Activated CD4-positive, alpha-beta T cell treated with anti-CD3 and anti-CD28 coated beads, Interleukin-2, amount 50 U/mL, for 48 hours (primary cell): ENCODE data around the gene STXBP3.

ENCODE experiments used
- DNase-seq, 2 experiments: peaks; one replicate each; pipeline ENCODE4 v3.0.0-alpha.2; 2020

Gene STXBP3

GRCh38 chr1:108808438-108808837 lies 62.0 kb downstream of the STXBP3 start:
- no peak for DNase-seq

DNA sequence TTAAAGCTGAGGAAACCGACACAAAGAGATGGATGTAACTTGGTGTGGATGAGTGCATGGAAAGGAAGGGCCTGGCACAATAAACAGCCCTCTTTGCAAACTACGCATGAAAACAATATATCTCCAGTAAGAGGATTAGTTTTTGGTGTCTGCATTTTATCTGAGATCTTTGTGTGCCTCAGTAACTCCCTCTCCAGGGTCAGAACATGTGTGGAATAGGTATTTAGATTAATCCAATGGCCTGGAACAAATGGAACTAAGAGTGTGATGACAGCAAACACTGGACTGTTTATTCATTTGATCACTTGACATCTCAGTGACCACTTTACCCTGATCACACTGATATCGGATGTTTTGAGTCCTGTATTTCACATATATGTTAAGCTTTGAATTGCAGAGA lies 65.1 kb downstream of the STXBP3 start:
- DNase-seq: no peak

DNA sequence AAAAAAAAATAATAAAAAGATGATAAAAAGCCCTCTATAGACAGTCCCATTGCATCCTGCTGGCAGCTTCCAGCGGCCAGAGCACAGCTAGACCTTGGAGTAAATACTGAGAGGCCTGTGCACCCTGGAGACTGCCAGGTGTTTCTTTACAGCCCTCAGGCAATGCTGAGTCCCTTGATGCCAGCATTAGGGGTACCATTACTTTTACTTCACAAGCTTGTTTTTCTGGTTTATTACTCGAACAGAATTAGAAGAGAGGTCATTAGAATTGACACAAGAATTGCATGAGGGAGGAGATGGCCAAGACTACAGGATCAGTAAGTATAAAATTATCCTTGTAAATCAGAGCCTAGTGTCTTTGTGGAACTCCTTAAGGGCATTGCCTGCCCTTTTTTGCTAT lies 66.9 kb downstream of the STXBP3 start:
- no peak for DNase-seq

DNA sequence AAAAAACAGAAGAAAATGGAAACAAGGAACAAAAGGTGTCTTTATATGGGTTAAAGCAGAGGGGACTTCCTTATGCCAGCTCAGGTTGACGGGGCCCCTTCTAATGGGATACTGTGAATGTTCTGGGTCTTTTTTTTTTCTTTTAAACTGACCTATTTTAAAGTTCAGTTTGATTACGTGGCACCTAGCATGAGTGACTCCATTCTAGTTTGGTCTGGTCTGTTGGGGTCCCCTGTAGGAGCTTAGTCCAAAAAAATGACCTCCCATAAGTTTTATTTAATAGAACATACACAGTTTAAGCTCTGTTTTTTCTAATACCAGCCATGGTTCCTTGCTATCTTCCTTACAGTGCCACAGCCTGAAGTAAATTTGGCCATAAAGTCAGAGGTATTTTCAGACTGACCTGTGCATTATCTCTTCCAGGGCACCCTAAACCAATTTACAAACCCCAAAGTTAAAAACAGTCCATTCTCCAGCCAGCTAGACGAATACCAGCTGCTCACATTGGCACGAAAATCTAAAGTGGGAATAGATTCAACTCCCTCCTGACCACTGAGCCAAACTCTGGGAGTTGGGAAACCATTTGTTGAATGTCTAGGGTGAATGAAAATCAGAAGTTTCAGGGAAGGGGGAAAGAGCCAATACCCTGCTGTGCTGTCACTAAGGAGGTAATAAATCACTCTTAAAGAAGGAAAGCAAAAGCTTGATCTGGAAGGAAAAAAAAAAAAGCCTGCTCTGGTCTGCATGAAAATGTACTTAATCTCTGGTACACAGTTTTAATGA lies 68.1 kb downstream of the STXBP3 start:
- DNase-seq: no peak

DNA sequence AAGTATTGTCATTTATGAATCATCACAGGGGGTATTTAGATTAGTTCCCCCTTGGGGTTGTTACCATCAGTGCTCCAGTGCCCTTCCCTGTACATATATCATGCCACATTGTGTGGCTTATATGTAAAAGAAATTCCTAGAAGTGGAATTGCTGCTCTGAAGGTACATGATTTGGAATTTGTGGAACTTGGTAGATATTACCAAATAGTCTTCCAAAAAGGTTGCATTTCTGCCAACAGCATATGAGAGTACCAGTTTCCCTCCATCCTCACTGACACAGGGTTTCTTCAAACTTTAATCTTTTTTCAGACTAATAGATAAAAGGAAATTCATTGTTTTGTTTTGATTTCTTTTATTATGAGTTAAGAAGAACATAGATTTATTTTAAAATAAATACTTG lies 69.1 kb downstream of the STXBP3 start:
- DNase-seq: no peak

DNA sequence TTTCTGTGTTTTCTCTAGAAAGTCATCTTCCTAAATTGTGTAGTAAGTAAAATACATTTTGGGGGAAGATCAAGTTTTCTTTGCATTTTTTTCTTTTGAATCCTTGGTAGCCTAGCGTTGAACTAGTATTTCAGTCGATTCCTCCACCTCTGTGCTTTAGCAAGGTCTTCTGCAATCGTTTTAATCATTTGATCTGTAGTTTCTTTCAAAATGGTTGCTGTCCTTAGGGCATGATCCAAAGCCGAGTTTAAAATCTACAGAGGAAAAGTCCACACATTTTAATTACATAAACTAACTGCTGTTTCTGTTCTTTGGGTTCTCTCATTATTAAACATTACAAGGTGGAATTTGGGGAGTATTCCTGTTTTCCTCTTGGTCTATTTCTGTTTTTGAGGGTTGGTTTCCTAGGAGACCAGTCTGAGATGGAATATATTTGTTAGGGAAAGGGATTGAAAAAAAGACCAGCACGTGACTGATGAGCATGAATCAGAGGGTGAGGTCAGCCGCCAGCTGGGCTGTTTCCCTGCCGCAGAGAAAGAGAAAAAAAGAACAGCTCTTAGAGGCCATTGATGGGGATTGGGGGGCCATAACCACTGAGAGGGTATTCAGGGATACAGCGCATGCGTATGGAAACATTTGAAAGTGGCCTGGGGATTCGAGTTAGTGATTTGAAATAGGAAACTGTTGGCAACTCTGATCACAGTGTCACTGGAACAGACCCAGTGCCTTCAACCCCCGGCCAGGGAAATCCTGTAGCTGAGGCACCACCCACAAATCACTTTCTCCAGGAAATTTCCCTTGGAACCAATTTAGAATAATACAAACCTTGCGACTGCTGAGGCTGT lies 69.8 kb downstream of the STXBP3 start:
- no peak for DNase-seq

DNA sequence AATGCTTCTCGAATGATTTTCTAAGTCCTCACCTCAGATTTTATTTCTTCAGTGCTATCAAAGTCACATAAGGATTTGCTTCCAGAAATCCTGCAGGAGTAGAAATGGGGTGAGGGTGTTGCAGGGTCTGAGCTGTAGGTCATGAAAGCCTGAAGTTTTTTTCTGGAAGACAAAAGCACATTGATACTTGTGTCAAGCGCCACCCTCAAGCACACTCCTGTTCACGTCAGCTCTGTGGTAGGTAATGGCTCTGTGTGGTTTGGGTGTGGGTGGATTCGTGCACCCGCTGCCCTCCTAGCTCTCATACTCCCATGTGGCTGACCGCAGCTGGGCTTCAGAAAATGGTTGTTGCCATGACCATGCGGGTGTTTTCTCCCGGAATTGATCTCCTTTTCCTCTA lies 70.5 kb downstream of the STXBP3 start:
- DNase-seq: no peak

DNA sequence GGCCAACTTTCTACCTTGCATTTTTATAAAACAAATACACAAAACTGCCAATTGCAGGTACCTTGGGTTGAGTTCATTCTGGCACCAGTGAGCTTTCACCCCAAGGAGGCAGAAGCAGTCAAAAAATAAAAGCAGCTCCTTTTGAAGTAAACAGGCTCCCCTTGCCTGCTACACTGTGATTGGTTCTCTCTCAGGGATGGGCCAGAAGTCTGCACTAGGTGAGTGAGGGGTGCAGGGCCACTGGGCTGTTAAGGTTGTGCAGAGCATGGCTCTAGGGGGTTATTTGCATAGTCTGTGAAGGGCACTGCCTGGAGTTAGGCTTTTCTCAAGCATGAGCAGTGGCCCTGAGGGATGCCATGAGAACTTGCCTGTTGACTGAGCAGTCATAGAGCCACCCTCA lies 71.3 kb downstream of the STXBP3 start:
- no peak for DNase-seq

GRCh38 chr1:108819878-108820277 lies 73.4 kb downstream of the STXBP3 start:
- no peak for DNase-seq

DNA sequence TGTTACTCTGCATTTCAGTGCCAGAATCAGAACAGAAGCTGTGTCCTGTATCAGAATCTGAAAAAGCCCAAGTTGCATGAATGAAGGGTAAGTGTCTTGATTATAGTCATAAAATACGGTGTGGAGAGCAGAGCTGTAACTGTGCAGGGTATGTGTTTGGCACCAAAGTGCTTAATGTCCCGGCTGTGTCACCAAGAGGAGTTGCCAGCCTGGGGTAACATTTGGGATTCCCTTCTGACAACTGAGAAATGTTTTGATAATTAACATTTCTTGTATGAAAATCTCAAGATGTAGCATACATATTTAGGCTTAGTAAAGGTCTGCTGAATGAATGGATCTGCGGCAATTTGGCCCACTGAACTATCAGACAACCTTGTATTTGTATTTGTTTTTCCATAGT lies 77.2 kb downstream of the STXBP3 start:
- DNase-seq: no peak

DNA sequence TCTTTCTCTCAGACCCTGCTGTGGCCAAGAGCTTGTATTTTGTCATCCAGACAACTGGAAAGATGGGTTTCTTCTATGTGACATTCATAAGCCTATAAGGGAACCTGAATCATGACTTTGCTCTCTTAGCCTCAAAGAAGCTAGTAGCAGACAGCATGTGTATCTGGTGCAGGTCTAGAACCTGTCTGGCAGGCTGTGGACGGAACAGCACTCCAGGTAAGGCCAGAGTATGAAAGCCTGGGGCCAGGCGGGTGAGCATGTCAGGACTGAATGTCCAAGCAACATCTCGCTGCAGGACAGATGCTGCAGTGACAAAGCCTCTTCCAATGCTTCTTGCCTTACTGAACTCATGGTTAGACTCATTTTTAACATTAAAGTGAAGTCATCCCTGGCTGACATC lies 77.6 kb downstream of the STXBP3 start:
- no peak for DNase-seq

- no peak for DNase-seq
Measured at GRCh38 chr1:108826081-108826635, 79.7 kb downstream of the STXBP3 start.

DNA sequence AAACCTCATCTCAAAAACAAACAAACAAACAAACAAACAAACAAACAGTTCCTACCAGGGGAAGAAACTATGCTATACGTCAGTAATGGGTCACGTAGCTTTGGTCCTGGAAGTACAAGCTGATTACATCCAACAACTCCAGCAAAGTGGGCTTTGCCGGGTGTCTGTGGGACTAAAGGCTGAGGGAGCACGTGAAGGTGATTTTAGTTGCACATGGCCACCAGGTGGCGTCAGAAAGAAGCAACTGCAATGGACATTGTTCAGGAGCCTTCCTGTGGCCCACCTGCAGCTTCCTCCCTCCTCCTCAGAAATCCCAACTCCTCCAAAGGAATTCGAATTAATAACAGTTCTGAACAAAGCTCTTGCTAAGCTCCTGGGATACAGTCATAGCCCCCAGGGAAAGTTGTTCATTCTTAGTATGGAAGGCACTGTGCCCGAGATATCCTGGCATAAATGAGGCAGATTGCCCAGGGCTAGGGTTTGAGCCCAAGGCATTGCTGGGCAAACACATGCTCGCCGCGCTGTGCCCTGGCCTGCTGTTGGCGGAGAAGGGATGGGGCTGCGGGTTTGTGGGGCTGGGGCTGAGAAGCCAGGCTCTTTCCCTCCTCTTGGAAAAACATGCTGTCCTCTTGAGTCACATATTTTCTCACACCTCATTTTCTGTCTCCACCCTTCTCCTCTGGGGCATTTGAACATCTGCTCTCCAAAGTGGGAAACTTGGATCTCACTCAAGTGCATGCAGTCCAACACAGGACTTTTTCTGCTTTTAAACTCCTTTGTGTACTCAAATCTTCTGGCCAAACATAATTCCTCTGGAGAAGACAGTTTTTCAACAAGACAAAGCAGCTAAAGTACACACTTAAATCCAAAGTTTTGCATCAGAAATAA lies 81.8 kb downstream of the STXBP3 start:
- peak; percentile 72 to 80 for DNase-seq

GRCh38 chr1:108829498-108829916 lies 83.0 kb downstream of the STXBP3 start:
- DNase-seq: no peak

DNA sequence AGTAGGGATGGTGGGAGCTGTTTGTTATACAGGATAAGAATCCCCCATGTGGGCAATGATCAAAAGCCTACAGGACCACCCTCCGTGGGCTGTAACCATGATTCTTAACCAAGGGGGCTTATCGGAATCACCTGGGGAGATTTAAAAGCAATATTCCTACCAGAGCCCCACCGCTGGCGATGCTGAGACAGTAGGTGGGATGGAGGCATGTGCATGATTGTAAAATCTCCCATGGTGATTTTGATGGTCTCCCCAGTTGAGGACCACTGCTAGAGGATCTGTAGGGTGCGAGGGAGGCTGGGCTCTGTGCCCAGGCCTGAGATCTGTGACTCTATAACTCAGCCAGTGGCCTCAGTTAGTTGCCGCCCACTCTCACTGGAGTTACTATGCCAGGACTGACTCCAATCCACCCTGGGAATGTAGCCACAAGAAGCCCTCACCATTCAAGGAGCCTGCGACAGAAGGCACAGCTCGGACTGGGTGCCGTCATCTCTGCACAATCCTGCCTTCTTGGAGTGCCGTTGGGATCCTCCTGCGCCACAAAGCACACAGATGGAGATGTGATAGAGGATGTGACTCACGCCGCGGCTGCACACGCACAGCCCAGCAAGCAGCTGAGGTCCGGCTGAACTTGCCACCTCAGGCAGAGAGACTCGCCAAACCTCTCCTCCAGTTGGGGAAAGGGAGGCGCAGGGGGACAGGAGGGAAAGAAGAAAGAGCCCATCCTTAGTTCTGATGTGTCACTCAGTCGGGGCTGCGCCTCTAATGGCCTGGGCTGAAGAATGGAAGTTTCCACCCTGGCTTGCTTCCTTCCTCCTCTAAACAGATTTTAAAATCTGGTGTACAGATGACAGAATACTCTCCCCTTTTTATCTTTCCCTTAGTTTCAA lies 83.9 kb downstream of the STXBP3 start:
- DNase-seq: no peak

DNA sequence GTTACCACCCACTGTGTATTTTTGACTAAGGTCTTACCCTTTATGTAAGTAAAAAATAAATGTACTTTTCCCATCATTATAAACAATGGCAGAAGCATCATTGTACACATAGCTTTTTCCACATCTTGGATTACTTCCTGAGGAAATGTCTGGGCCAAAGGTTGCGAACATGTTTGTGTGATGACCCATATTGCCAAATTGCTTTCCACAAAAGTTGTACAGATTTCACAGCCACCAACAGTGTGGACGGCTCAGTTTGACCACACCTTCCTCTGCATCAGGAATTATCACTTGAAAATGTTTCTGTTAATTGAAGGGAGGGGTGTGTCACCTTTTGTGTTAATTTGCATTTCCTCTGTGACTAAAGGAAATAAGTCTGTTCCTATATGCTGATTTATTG lies 84.8 kb downstream of the STXBP3 start:
- no peak for DNase-seq

DNA sequence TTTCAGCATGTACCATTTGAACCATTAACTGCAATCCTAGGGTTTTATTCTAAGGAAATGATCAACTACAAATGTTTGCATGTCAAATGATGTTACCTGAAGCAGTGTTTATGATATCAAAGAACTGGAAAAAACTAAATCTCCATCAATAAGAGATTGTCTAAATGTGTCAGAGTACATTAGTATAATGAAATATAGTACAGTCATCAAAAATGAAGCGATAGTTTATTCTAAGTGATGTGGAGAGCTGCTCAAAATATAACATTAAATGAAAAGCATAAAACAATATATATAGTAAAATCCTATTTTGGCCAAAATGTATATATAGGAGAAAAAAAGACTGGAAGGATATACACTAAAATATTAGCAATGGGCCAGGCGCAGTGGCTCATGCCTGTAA lies 86.5 kb downstream of the STXBP3 start:
- no peak for DNase-seq

- DNase-seq: no peak
Measured at GRCh38 chr1:108841703-108842102, 95.2 kb downstream of the STXBP3 start.

- no peak for DNase-seq
Measured at GRCh38 chr1:108842525-108843181, 96.2 kb downstream of the STXBP3 start.

DNA sequence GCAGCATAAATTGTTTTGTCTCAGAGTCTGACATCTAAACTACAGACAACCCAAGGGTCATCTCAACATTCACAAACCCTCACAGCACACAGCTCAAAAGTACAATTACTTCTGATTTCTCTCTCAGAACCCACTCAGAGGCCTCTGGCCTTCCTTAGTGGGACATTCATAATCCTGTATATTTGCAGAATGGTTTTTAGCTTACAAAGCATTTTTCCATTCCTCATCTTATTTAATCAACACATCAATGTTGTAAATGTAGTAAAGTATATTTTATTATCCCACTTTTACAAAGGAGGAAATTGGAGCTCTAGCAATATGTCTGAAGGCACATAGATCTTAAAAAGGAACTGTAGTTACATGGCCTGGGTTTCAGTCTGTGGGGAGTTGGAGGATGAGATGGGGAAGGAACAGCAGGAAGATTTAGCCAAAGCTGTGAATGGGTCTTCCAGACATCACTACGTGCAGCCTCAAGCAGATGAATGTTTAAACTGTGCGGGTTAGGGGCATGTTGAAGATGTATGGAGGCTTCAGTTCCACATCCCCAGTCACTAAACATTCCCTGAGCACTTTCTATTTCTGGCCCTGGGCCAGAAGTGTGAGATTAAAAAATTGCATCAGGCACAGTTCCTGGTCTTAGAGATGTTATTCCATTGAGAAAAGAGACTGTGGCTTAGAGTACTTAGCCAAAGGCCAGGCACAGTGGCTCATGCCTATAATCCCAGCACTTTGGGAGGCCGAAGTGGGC lies 97.1 kb downstream of the STXBP3 start:
- no peak for DNase-seq

- no peak for DNase-seq
Measured at GRCh38 chr1:108845446-108845845, 99.0 kb downstream of the STXBP3 start.
